HepG2 (cell line): ENCODE data around the gene PSMC3IP. TPM values are rescaled to one million over a fixed set of nuclear protein-coding genes. Genes with fewer than 3 reads are reported as not detected.
A peak's percentile ranks its signal among the peaks of the same experiment; 100 is the strongest.

ENCODE experiments used
- CC2D1A ChIP-seq: sonication (generic); formaldehyde crosslinking; IDR thresholded peaks from 2 replicates; pipeline ENCODE4 v1.8.1; 2023; ENCODE audit warnings: mild to moderate bottlenecking, missing genetic modification reagents
- CENPT ChIP-seq: sonication (generic); formaldehyde crosslinking; IDR thresholded peaks from 2 replicates; pipeline ENCODE4 v1.8.0; 2022; ENCODE audit warnings: low read depth, mild to moderate bottlenecking, moderate library complexity, missing genetic modification reagents
- HDAC6 ChIP-seq: fragments of 200-600 bp; sonication (generic); IDR thresholded peaks from 2 replicates; pipeline ENCODE4 v1.7.0; 2017; ENCODE audit warnings: mild to moderate bottlenecking, antibody characterized with exemption, low read length, low read depth
- HNF1B ChIP-seq: sonication (generic); formaldehyde crosslinking; IDR thresholded peaks from 2 replicates; pipeline ENCODE4 v1.5.1; 2020; ENCODE audit warnings: mild to moderate bottlenecking, moderate library complexity, missing genetic modification reagents
- JUNB ChIP-seq: sonication (generic); formaldehyde crosslinking; IDR thresholded peaks from 2 replicates; pipeline ENCODE4 v1.8.0; 2022; ENCODE audit warnings: missing genetic modification reagents, mild to moderate bottlenecking, borderline replicate concordance
- KLF13 ChIP-seq: sonication (generic); formaldehyde crosslinking; IDR thresholded peaks from 2 replicates; pipeline ENCODE4 v1.4.0; 2020; ENCODE audit warnings: mild to moderate bottlenecking, missing genetic modification reagents
- MAFK ChIP-seq, 2 experiments: IDR thresholded peaks in 1 of 2; conservative IDR thresholded peaks in 1 of 2; 2 replicates each; pipeline ENCODE4 v1.6.1; 2011; ENCODE audit warnings: improper control_type of control experiment in 2 of 2, low read length in 2 of 2
- NPAS2 ChIP-seq: sonication (generic); formaldehyde crosslinking; IDR thresholded peaks from 2 replicates; pipeline ENCODE4 v1.8.0; 2022; ENCODE audit warnings: mild to moderate bottlenecking, missing genetic modification reagents, borderline replicate concordance
- TAF1 ChIP-seq: sonication (generic); formaldehyde crosslinking; IDR thresholded peaks from 2 replicates; pipeline ENCODE4 v1.4.0; 2020; ENCODE audit warnings: missing genetic modification reagents
- TBX2 ChIP-seq: sonication (generic); formaldehyde crosslinking; IDR thresholded peaks from 2 replicates; pipeline ENCODE4 v1.5.0; 2020; ENCODE audit warnings: missing genetic modification reagents, mild to moderate bottlenecking, borderline replicate concordance
- TCF12 ChIP-seq, 2 experiments: fragments of 450-650 bp in 1 of 2; sonication (generic) in 1 of 2; formaldehyde crosslinking in 1 of 2; IDR thresholded peaks; 2 replicates each; pipeline versions ENCODE4 v1.6.1 to v1.8.0; 2017 to 2022; ENCODE audit warnings: antibody characterized with exemption in 1 of 2, mild to moderate bottlenecking in 1 of 2, missing genetic modification reagents in 1 of 2, moderate library complexity in 1 of 2
- THAP7 ChIP-seq: sonication (generic); formaldehyde crosslinking; IDR thresholded peaks from 2 replicates; pipeline ENCODE4 v1.8.1; 2023; ENCODE audit warnings: mild to moderate bottlenecking, missing genetic modification reagents
- THRA ChIP-seq: sonication (generic); formaldehyde crosslinking; IDR thresholded peaks from 2 replicates; pipeline ENCODE4 v1.4.0; 2020; ENCODE audit warnings: missing genetic modification reagents, borderline replicate concordance
- TOPORS ChIP-seq: sonication (generic); formaldehyde crosslinking; IDR thresholded peaks from 2 replicates; pipeline ENCODE4 v1.8.0; 2023; ENCODE audit warnings: mild to moderate bottlenecking, missing genetic modification reagents
- ZFX ChIP-seq: sonication (generic); formaldehyde crosslinking; IDR thresholded peaks from 2 replicates; pipeline ENCODE4 v1.4.0; 2020; ENCODE audit warnings: mild to moderate bottlenecking, low read depth, missing genetic modification reagents, moderate library complexity
- ZNF354B ChIP-seq: sonication (generic); formaldehyde crosslinking; IDR thresholded peaks from 2 replicates; pipeline ENCODE4 v1.8.0; 2022; ENCODE audit warnings: mild to moderate bottlenecking, missing genetic modification reagents
- ZNF367 ChIP-seq: sonication (generic); formaldehyde crosslinking; IDR thresholded peaks from 2 replicates; pipeline ENCODE4 v1.4.0; 2020; ENCODE audit warnings: missing genetic modification reagents, borderline replicate concordance
- ZNF414 ChIP-seq: sonication (generic); formaldehyde crosslinking; IDR thresholded peaks from 2 replicates; pipeline ENCODE4 v1.5.0; 2020; ENCODE audit warnings: missing genetic modification reagents
- ZNF510 ChIP-seq: sonication (generic); formaldehyde crosslinking; IDR thresholded peaks from 2 replicates; pipeline ENCODE4 v1.4.0; 2020; ENCODE audit warnings: low read depth, mild to moderate bottlenecking, missing genetic modification reagents
- ZNF598 ChIP-seq: sonication (generic); formaldehyde crosslinking; IDR thresholded peaks from 2 replicates; pipeline ENCODE4 v1.5.1; 2020; ENCODE audit warnings: mild to moderate bottlenecking, missing genetic modification reagents, borderline replicate concordance
- ZNF619 ChIP-seq: sonication (generic); formaldehyde crosslinking; IDR thresholded peaks from 2 replicates; pipeline ENCODE4 v1.4.0; 2020; ENCODE audit warnings: mild to moderate bottlenecking, missing genetic modification reagents
- ZNF710 ChIP-seq: sonication (generic); formaldehyde crosslinking; IDR thresholded peaks from 2 replicates; pipeline ENCODE4 v1.5.0; 2020; ENCODE audit warnings: mild to moderate bottlenecking, missing genetic modification reagents, borderline replicate concordance
- ZNF878 ChIP-seq: sonication (generic); formaldehyde crosslinking; IDR thresholded peaks from 2 replicates; pipeline ENCODE4 v1.8.1; 2023; ENCODE audit warnings: mild to moderate bottlenecking, missing genetic modification reagents, moderate library complexity
- ZSCAN12 ChIP-seq: sonication (generic); formaldehyde crosslinking; IDR thresholded peaks from 2 replicates; pipeline ENCODE4 v1.9.0; 2021; ENCODE audit warnings: mild to moderate bottlenecking, missing genetic modification reagents
- ZSCAN31 ChIP-seq: sonication (generic); formaldehyde crosslinking; IDR thresholded peaks from 2 replicates; pipeline ENCODE4 v1.5.0; 2020; ENCODE audit warnings: low read depth, mild to moderate bottlenecking, missing genetic modification reagents
- polyA plus RNA-seq, 8 experiments: library from polyadenylated mRNA; depleted of rRNA in 3 of 8; stranded (reverse) in 7 of 8; unstranded in 1 of 8; fragments of >200 nt; fragmentation: Illumina TruSeq in 4 of 8; extraction: Trizol in 4 of 8; gene quantifications; 2 replicates each; pipeline versions ENCODE4 v1.2.1 to v1.2.3, GENCODE V29; 2011 to 2016; ENCODE audit warnings: low read depth in 4 of 8, missing spikeins in 1 of 8, mixed read lengths in 1 of 8; ENCODE audit not compliant: insufficient read depth in 1 of 8
- total RNA-seq, 5 experiments: library from RNA; depleted of rRNA; stranded (reverse); fragments of >200 nt; fragmentation: Illumina TruSeq; extraction: Trizol; gene quantifications; 2 replicates each; pipeline ENCODE4 v1.2.3, GENCODE V29; 2016; ENCODE audit warnings: low read depth in 1 of 5

Gene PSMC3IP
- total and polyA plus RNA-seq, 2 of the 13 experiments (the other 11 are each of a cell fraction or from before 2014, with no cell fraction given), result 6.5 to 22.4 TPM

- TF ChIP-seq ZNF710 (CRISPR knock-in tag), result no peak
- peak; percentile 39 for TF ChIP-seq ZSCAN31
- no peak for TF ChIP-seq TOPORS (CRISPR knock-in tag)
- no peak; the same call in 1 of the 2 replicates for TF ChIP-seq TBX2 (CRISPR knock-in tag)
- no peak for TF ChIP-seq ZNF878 (CRISPR knock-in tag)
- TF ChIP-seq KLF13 (CRISPR knock-in tag), result no peak
- 0 out of 2 replicates have a peak, but pooled peaks have one; percentile 7 for TF ChIP-seq ZNF598 (CRISPR knock-in tag)
- TF ChIP-seq NPAS2, result no peak
- no peak for TF ChIP-seq HNF1B (CRISPR knock-in tag)
- no peak for TF ChIP-seq THRA
- TF ChIP-seq ZNF510 (CRISPR knock-in tag), result no peak
- TF ChIP-seq ZNF414, result no peak
- TF ChIP-seq ZNF354B (CRISPR knock-in tag), result no peak
- no peak for TF ChIP-seq ZNF619 (CRISPR knock-in tag)
- no peak for TF ChIP-seq HDAC6
- no peak for TF ChIP-seq THAP7 (CRISPR knock-in tag)
- no peak for TF ChIP-seq ZFX (CRISPR knock-in tag)
- no peak; the same call in 1 of the 2 replicates for TF ChIP-seq ZNF367 (CRISPR knock-in tag)
- no peak for TF ChIP-seq CENPT (CRISPR knock-in tag)
- TF ChIP-seq MAFK (conservative IDR thresholded peaks at IDR 0.05 in 1 of 2, IDR thresholded peaks at IDR 0.05 in 1 of 2; ENCODE audit: low read length in 2 of 2), result no peak
- TF ChIP-seq TCF12 (IDR thresholded peaks at IDR 0.05), result no peak
- no peak for TF ChIP-seq TCF12 (CRISPR knock-in tag; IDR thresholded peaks at IDR 0.05)
- TF ChIP-seq TAF1 (CRISPR knock-in tag), result no peak
- TF ChIP-seq JUNB (CRISPR knock-in tag), result no peak
- no peak for TF ChIP-seq CC2D1A (CRISPR knock-in tag)
- no peak for TF ChIP-seq ZSCAN12 (CRISPR knock-in tag)
Observed at GRCh38 chr17:42563143-42563509, 14.4 kb downstream of the PSMC3IP start (continued).
